GM19455 (cell line): ENCODE results near the gene PPP1R12C.
"Not testable (repeated sequence)": the region's sequence is repeated elsewhere in the genome, so short reads cannot be mapped to it uniquely, and the experiment has no call there.

Source experiments
- ATAC-seq: cut with Tn5 transposase; IDR thresholded peaks from one replicate; pipeline ENCODE4 v1.9.1; 2021; ENCODE audit not compliant: unreplicated experiment

The PPP1R12C gene

GRCh38 chr19:55116859-55117662 is at the start of gene PPP1R12C:
PPP1R12C (minus strand) TSS chr19:55117637; CDS start chr19:55117543, 94 bp downstream.
- ATAC-seq: peak; percentile 13

- ATAC-seq: no peak
These were observed 49.3 kb upstream of the PPP1R12C start, which contains the start of gene DNAAF3 for GRCh38 chr19:55166530-55167268. DNAAF3 (minus strand) TSS chr19:55166613; CDS start chr19:55166413, 200 bp downstream.

- ATAC-seq: no peak
These were observed 48.6 kb upstream of the PPP1R12C start for GRCh38 chr19:55165952-55166529.

GRCh38 chr19:55161571-55162322 is 44.3 kb upstream of the PPP1R12C start:
- ATAC-seq: no peak

- ATAC-seq: no peak
These were observed 43.5 kb upstream of the PPP1R12C start for GRCh38 chr19:55160986-55161365.

GRCh38 chr19:55160128-55160985 is 42.9 kb upstream of the PPP1R12C start:
- no peak for ATAC-seq

GRCh38 chr19:55158848-55159749 is 41.7 kb upstream of the PPP1R12C start:
- ATAC-seq: no peak

- ATAC-seq: no peak
These were observed 41.0 kb upstream of the PPP1R12C start for GRCh38 chr19:55158423-55158822.

GRCh38 chr19:55157064-55157908 is 39.8 kb upstream of the PPP1R12C start, which contains the start of gene TNNI3:
TNNI3 (minus strand) TSS chr19:55157732; CDS start chr19:55157589, 143 bp downstream.
- ATAC-seq: no peak

- ATAC-seq: no peak
These were observed 39.0 kb upstream of the PPP1R12C start for GRCh38 chr19:55156202-55157063.

GRCh38 chr19:55155784-55156183 is 38.3 kb upstream of the PPP1R12C start:
- ATAC-seq: not testable (repeated sequence)

GRCh38 chr19:55153652-55154264 is 36.3 kb upstream of the PPP1R12C start:
- no peak for ATAC-seq

GRCh38 chr19:55152017-55152416 is 34.6 kb upstream of the PPP1R12C start:
- no peak for ATAC-seq

GRCh38 chr19:55149078-55150003 is 31.9 kb upstream of the PPP1R12C start, which contains the start of gene TNNT1:
TNNT1 (minus strand) TSS chr19:55149206; CDS start chr19:55147157, 2,049 bp downstream.
- ATAC-seq: no peak

GRCh38 chr19:55147545-55148251 is 30.3 kb upstream of the PPP1R12C start:
- no peak for ATAC-seq
